Endodermal cell (in vitro differentiated cells): ENCODE data around the gene BAK1. TPM values are rescaled to one million over a fixed set of nuclear protein-coding genes. Genes with fewer than 3 reads are reported as not detected.
"Not testable (repeated sequence)": the region's sequence is repeated elsewhere in the genome, so short reads cannot be mapped to it uniquely, and the experiment has no call there.

Experiments used
- DNase-seq: peaks from one replicate; pipeline ENCODE4 v3.0.0-alpha.2; 2017
- H3K27ac ChIP-seq: 2 replicates; pipeline ENCODE4 v1.5.1; 2013; ENCODE audit warnings: mild to moderate bottlenecking, low read depth, low read length, moderate library complexity
- H3K27me3 ChIP-seq: 2 replicates; pipeline ENCODE4 v1.6.1; 2013; ENCODE audit warnings: mild to moderate bottlenecking, low read length, moderate library complexity; ENCODE audit not compliant: insufficient read depth, control insufficient read depth, poor library complexity, severe bottlenecking
- H3K36me3 ChIP-seq: 2 replicates; pipeline ENCODE4 v1.7.0; 2013; ENCODE audit warnings: mild to moderate bottlenecking, low read length, moderate library complexity; ENCODE audit not compliant: control insufficient read depth, insufficient read depth
- H3K4me1 ChIP-seq: one replicate; pipeline ENCODE4 v1.7.0; 2013; ENCODE audit warnings: low read length; ENCODE audit not compliant: control insufficient read depth, insufficient read depth
- H3K4me3 ChIP-seq: 2 replicates; pipeline ENCODE4 v1.5.1; 2013; ENCODE audit warnings: mild to moderate bottlenecking, low read length, moderate library complexity
- H3K9ac ChIP-seq: 2 replicates; pipeline ENCODE4 v1.6.1; 2013; ENCODE audit warnings: mild to moderate bottlenecking, low read length, moderate library complexity; ENCODE audit not compliant: poor library complexity, severe bottlenecking; ENCODE audit errors: extremely low read depth
- H3K9me3 ChIP-seq: 2 replicates; pipeline ENCODE4 v1.6.1; 2013; ENCODE audit warnings: mild to moderate bottlenecking, low read length, moderate library complexity; ENCODE audit not compliant: control insufficient read depth
- H3K27ac Mint-ChIP-seq: 2 replicates; pipeline ENCODE4 v1.8.0; 2020; ENCODE audit warnings: mixed read lengths
- H3K27me3 Mint-ChIP-seq: 2 replicates; pipeline ENCODE4 v1.8.0; 2021; ENCODE audit warnings: mild to moderate bottlenecking, mixed read lengths; ENCODE audit not compliant: insufficient read depth
- H3K36me3 Mint-ChIP-seq: 2 replicates; pipeline ENCODE4 v1.8.0; 2020; ENCODE audit warnings: low read depth, mixed read lengths
- H3K4me1 Mint-ChIP-seq: 2 replicates; pipeline ENCODE4 v1.8.0; 2020; ENCODE audit warnings: mixed read lengths
- H3K4me3 Mint-ChIP-seq: 2 replicates; pipeline ENCODE4 v1.8.0; 2020; ENCODE audit warnings: mild to moderate bottlenecking, moderate library complexity, mixed read lengths
- H3K9me3 Mint-ChIP-seq: 2 replicates; pipeline ENCODE4 v1.8.0; 2020; ENCODE audit warnings: mild to moderate bottlenecking, mixed read lengths
- WGBS, 2 experiments: methylation state at CpG; one replicate each; pipeline versions ENCODE4 v1.1.5 to v1.1.7; 2013; ENCODE audit warnings: missing lambda C conversion rate in 2 of 2, mixed read lengths in 1 of 2; ENCODE audit not compliant: insufficient coverage in 1 of 2, insufficient read length in 1 of 2; 5-methylcytosine and 5-hydroxymethylcytosine counted together
- total RNA-seq, 2 donors: library from RNA; stranded (reverse); fragmentation: NEBNext Ultra II Directional in 1 of 2; extraction: Animal tissue kit (Norgen Biotek cat#: 25700) in 1 of 2; gene quantifications; 2 replicates in 1 of 2; 3 replicates in 1 of 2; pipeline ENCODE4 v1.2.1, GENCODE V29; 2021
- TF ChIP-seq, protein P1 (sequence below): fragments of 200-600 bp; sonication (generic); conservative IDR thresholded peaks from 2 replicates; pipeline ENCODE4 v1.5.0; 2021; ENCODE audit warnings: antibody characterized with exemption, mild to moderate bottlenecking

The BAK1 gene
- total RNA-seq, 2 donors from 2014 or later = 39.9 to 41.2 TPM

DNA sequence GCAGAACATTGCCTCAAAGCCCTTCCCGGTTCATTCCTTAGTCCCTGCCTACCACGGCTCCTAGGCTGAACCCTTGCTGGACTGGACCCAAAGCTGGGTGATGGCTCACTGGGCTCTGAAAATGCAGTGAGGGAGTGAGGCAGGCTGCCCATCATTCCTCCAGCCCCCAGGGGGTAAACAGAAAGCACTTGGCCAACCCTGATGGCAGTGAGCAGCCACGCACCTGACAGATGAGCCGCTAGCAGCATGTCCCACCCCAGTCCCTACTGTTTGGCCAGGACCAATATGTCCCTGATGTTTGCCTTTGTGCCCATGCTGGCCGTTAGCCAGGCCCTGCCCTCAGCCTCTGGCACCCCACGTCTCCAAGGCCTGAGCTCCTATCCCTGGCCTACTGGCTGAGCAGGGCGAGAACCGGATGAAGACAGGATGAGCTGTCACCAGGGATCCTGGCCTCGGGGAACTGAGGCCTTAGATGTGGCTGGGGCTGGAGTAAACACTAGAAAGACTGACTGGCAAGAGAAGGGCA lies 19.4 kb upstream of the BAK1 start:
- Histone ChIP-seq H3K4me1 (peaks cover 4% of the 10 kb centered on the region), H3K9ac (no peak overlapping the region), H3K27ac (no peak overlapping the region), H3K27me3 (no peaks in the 10 kb centered on the region), H3K9me3 (no peaks in the 10 kb centered on the region), H3K36me3 (no peaks in the 10 kb centered on the region), H3K4me3 (no peak overlapping the region)
- peaks cover 5% of the 10 kb centered on the region for H3K4me1 Mint-ChIP-seq
- H3K36me3 Mint-ChIP-seq = no peaks in the 10 kb centered on the region
- no peak for DNase-seq
- TF ChIP-seq, protein P1, sequence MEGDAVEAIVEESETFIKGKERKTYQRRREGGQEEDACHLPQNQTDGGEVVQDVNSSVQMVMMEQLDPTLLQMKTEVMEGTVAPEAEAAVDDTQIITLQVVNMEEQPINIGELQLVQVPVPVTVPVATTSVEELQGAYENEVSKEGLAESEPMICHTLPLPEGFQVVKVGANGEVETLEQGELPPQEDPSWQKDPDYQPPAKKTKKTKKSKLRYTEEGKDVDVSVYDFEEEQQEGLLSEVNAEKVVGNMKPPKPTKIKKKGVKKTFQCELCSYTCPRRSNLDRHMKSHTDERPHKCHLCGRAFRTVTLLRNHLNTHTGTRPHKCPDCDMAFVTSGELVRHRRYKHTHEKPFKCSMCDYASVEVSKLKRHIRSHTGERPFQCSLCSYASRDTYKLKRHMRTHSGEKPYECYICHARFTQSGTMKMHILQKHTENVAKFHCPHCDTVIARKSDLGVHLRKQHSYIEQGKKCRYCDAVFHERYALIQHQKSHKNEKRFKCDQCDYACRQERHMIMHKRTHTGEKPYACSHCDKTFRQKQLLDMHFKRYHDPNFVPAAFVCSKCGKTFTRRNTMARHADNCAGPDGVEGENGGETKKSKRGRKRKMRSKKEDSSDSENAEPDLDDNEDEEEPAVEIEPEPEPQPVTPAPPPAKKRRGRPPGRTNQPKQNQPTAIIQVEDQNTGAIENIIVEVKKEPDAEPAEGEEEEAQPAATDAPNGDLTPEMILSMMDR = no peak
- no peak overlapping the region for H3K4me3 Mint-ChIP-seq
- WGBS, 2 experiments = 84 to 86% methylated on average over 7 to 9 of the region's 9 CpGs
- no peak overlapping the region for H3K27ac Mint-ChIP-seq
- no peaks in the 10 kb centered on the region for H3K9me3 Mint-ChIP-seq
- peaks cover 12% of the 10 kb centered on the region for H3K27me3 Mint-ChIP-seq

DNA sequence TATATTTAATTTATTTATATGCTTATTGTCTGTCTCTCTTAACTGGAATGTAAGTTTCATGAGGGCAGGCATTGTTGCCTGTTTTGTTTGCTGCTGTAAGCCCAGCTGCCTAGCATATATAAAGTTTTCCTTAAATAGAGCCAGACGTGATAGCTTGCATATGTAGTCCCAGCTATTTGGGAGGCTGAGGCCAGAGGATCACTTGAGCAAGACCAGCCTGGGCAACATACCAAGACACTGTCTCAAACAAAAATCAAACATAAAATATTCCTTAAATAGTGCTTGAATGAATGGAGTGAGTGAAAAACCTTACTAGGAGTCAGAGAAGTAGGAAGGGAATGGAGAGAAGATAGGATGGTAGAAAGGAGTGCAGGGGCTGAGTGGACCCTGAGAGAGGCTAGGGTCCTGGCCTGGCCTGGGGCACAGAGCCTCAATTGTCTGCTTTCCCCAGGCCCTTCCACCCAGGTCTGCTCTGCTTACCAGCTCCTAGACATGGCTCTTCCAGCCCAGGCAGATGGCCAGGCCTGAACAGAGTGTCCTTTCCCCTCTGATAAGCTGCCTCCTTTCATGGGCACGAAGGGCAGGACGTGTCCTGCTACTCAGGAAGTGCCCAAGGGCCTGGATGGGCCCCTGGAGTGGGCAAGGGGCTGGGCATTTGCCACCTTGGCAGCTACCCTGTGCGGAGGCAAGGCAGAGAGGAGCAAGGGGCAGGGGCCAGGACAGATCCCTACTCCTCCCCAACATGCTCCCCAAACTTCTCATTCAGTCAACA lies 17.7 kb upstream of the BAK1 start:
- Histone ChIP-seq H3K27ac (no peak overlapping the region), H3K4me1 (peaks cover 4% of the 10 kb centered on the region), H3K27me3 (peaks cover 8% of the 10 kb centered on the region), H3K36me3 (no peaks in the 10 kb centered on the region), H3K4me3 (no peak overlapping the region), H3K9ac (no peak overlapping the region), H3K9me3 (no peaks in the 10 kb centered on the region)
- DNase-seq = no peak
- H3K36me3 Mint-ChIP-seq = no peaks in the 10 kb centered on the region
- TF ChIP-seq, protein P1 = no peak
- WGBS, 2 experiments = 98% methylated on average over 4 of the region's 4 CpGs; no CpG with 5 or more reads in 1 of the 2 experiments
- no peak overlapping the region for H3K27ac Mint-ChIP-seq
- H3K4me1 Mint-ChIP-seq = peaks cover 5% of the 10 kb centered on the region
- no peaks in the 10 kb centered on the region for H3K9me3 Mint-ChIP-seq
- peaks cover 17% of the 10 kb centered on the region for H3K27me3 Mint-ChIP-seq
- H3K4me3 Mint-ChIP-seq = no peak overlapping the region

DNA sequence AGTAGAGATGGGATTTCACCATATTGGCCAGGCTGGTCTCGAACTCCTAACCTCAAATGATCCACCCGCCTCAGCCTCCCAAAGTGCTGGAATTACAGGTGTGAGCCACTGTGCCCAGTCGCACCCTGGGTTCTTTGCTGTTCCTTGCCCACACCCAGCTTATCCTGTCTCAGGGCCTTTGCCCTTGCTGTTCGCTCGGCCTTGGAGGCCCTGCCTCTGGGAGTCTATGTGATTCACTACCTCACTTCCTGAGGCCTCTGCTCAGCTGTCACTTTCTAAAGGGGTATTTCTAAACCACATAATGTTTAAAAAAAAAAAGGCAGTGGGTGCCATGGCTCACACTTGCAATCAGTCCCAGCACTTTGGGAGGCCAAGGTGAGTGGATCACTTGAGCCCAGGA lies 16.8 kb upstream of the BAK1 start:
- H3K9me3 Mint-ChIP-seq, H3K27ac Mint-ChIP-seq, H3K9ac ChIP-seq, H3K27ac ChIP-seq, H3K4me3 ChIP-seq, H3K4me1 ChIP-seq, DNase-seq, H3K27me3 ChIP-seq, H3K36me3 Mint-ChIP-seq, H3K9me3 ChIP-seq, H3K4me3 Mint-ChIP-seq, H3K36me3 ChIP-seq: not testable (repeated sequence)
- H3K27me3 Mint-ChIP-seq = peaks cover 23% of the 10 kb centered on the region
- peaks cover 10% of the 10 kb centered on the region for H3K4me1 Mint-ChIP-seq
- WGBS, 2 experiments = 90 to 93% methylated on average over 2 to 5 of the region's 5 CpGs
